NCI-H446 treated with DMSO at 0.1 percent for 48 hours (cell line): Measurements from ENCODE around the gene DNM2.
A peak's percentile ranks its signal among the peaks of the same experiment; 100 is the strongest.
"Not testable (repeated sequence)": the region's sequence is repeated elsewhere in the genome, so short reads cannot be mapped to it uniquely, and the experiment has no call there.

Experiments used
- DNase-seq: peaks from one replicate; lab custom pipeline; 2025; lab: John Stamatoyannopoulos, UW

The DNM2 gene

DNA sequence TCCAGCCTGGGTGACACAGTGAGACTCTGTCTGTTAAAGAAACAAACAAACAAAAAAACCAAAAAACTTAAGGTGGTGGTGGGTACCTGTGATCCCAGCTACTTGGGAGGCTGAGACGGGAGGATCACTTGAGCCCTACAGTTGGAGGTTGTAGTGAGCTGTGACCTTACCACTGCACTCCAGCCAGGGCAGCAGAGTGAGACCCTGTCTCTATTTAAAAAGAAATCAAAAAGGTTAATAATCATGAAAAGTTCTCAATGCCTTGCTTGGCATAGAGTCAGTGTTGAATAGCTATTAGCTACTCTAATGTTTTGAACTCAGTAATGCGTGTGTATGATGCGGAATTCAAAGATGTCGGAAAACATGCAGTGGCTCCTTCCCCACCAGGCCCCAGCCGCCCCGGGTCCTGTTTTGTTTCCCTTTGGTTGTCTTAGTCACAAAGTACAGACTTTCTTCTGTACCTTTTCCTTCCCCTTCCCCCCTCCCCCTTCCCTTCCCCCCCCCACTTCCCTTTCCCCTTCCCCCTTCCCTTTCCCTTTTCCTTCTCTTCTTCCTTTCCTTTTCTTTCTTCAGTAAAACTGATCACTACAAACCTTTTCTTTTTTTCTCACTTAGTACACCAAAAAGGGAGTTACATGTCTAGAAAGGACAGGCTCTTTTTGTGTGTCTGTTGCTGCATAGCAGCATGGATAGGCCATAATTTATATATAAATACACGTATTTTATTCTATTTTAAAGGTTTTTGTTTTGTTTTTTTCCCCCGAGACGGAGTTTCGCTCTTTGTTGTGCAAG is 35.2 kb downstream of the DNM2 start:
- DNase-seq = no peak

DNA sequence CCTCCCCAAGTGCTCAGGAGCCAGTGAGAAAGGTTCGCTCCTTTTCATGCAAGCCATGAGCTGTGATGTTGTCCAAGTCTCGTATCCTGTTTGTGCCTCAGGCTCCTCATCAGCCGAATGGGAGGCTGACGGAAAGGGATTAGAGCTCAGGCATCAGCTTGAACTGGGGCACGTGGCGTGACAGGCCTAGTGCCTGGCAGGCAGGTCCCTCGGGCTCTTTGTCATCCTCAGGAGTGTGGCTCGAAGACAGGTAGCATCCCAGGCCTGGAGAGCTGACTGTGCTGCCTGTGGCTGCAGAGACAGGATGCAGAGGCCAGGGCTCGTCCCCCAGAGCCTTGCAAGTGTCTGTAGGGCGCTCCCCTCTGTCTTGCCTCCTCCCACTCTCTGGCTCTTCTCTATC is 38.5 kb downstream of the DNM2 start:
- DNase-seq = no peak

- DNase-seq = no peak
Observed at GRCh38 chr19:10756791-10757190, 38.9 kb downstream of the DNM2 start.

GRCh38 chr19:10758050-10758449 is 40.2 kb downstream of the DNM2 start:
- DNase-seq = not testable (repeated sequence)

- no peak for DNase-seq
Observed at GRCh38 chr19:10758978-10759377, 41.1 kb downstream of the DNM2 start.

GRCh38 chr19:10760273-10760944 is 42.5 kb downstream of the DNM2 start:
- DNase-seq = peak; percentile 24

DNA sequence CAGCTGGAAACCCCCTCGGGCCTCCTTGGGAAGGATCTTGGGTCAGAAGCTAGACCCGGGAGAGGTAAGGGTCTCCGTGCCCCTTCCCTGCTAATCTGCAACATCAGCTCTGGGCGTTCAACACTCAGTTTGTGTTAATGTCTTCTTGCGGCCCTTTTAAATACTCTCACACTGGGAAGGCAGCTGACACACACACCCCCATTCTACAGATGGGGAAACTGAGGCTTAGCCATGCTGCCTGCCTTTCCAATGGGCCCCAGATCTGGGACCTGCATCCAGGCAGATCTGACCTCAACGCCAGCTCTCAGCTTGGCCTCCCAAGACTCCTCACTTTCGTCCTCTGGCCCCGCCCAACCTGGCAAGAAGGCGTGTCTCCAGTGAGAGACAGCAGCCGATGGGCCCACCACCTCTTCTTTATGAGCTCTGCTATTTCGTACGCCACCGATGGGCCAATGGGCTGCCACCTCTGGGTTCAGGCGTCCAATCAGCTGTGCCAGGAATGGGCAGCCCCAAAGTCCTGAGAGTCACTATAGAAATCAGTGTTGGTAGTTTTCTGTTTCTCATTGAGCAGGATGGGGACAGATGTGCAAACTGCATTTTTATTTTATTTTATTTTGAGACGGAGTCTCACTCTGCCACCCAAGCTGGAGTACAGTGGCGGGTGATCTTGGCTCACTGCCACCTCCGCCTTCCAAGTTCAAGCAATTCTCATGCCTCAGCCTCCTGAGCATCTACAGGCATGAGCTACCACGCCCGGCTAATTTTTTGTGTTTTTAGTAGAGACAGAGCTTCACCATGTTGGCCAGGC is 43.8 kb downstream of the DNM2 start:
- DNase-seq = no peak

GRCh38 chr19:10762656-10763055 is 44.8 kb downstream of the DNM2 start:
- DNase-seq = no peak

GRCh38 chr19:10763411-10763810 is 45.5 kb downstream of the DNM2 start:
- DNase-seq = no peak

DNA sequence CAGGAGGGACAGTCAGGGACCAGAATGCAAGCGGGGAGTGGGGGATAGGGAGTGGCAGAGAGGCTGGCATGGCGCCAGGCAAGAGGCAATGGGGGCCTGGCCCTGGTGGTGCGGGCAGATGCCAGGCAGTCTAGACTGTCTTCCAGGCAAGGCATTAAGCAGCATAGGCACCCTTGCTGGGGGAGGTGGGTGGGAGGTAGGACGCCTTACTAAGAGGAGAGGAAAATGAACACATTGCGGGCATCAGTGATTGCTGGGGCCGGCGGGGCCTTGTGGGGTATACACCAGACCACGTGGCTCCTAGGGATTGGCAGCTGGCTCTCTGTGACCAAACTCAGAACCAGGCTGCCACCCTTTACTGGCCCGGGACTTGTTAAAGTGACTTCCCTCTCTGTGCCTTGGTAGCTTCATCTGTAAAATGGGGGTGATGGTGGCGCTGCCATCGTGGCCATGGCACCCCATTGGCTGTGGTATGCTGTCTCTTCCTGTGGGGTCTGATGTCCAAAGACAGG is 46.0 kb downstream of the DNM2 start:
- DNase-seq = no peak

DNA sequence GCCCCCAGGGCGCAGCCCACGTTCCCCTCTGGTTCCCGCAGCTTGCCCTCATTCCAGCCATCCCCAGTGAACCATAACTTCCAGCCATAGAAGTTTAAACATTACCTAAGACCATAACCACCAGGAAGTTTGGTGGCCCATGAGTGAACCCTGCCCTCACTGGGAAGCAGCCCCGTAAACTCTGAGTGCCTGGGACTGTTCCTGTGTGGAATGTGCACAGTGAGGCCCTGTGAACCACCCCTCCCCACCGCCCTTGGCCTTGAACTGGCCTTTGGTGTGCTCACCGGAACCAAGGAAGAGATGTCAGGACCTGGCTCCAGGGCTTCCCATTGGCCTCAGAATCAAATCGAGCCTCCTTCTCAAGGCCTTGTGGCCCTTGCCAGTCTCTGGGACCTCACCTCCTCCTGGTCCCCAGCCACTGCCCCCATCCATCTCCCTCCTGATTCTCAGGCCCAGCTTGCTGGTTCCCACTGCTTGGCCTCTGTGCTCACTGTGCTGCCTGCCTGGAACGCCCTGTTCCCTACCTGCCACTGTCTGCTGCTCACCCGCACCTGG is 46.5 kb downstream of the DNM2 start:
- no peak for DNase-seq

- no peak for DNase-seq
Observed at GRCh38 chr19:10766049-10766623, 48.3 kb downstream of the DNM2 start.

GRCh38 chr19:10766671-10767201 is 48.9 kb downstream of the DNM2 start:
- peak; percentile 12 for DNase-seq

- no peak for DNase-seq
Observed at GRCh38 chr19:10767726-10768125, 49.8 kb downstream of the DNM2 start.

DNA sequence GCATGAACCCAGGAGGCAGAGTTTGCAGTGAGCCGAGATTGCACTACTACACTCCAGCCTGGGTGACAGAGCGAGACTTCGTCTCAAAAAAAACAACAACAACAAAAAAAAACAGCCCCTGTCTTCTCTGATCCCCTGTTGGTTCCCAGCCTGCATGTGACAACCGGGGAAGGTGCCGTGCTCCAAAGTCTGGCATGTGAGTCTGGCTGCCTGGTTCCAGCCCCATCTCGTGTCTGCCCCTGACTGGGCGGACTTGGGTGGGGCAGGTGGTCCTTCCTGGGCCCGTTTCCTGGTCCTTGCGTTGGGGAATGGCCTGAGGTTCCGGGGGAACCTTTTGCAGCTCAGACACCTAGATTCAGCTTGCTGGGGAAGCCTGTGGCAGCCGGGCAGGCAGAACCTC is 50.5 kb downstream of the DNM2 start:
- no peak for DNase-seq

DNA sequence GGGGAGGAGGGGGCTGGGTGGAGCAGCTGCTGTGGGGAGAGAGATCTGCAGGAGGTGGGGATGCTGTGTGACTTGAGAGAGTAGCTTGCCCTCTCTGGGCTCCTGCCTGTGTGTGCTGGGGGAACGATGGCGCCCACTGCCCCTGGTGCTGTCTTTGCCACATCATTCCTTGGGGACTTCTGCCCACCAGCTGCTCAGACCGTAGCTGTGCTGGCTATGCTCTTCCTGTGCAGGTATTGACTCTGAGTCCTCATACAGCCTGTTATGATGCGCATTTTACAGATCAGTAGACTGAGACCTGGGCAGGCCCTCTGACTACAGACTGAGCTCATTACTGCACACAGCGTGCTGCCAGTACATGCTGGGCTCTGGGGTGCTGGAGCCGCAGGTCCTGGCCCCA is 51.1 kb downstream of the DNM2 start:
- no peak for DNase-seq

- DNase-seq = no peak
Observed at GRCh38 chr19:10769533-10770491, 51.9 kb downstream of the DNM2 start.

GRCh38 chr19:10773969-10774368 is 56.1 kb downstream of the DNM2 start:
- no peak for DNase-seq

GRCh38 chr19:10774893-10775292 is 57.0 kb downstream of the DNM2 start:
- no peak for DNase-seq

- DNase-seq = no peak
Observed at GRCh38 chr19:10776900-10777650, 59.2 kb downstream of the DNM2 start.
